K562 treated with DMSO at 1 percent for 4 hours (cell line): ENCODE results near the gene CFAP20DC. TPM values are rescaled to one million over a fixed set of nuclear protein-coding genes. Genes with fewer than 3 reads are reported as not detected.

ENCODE experiments used
- total RNA-seq: library from RNA; unstranded; fragments of 300-600 nt; gene quantifications from 2 replicates; pipeline ENCODE4 v1.2.3, GENCODE V29; 2022; ENCODE audit not compliant: insufficient read depth

CFAP20DC gene
- 0.84 and 1.9 TPM in 2 replicates for total RNA-seq

GRCh38 chr3:59049671-59050331, at the start of gene CFAP20DC:
CFAP20DC (minus strand) TSS chr3:59050025; CDS start chr3:59049631, 394 bp downstream.

